Lung microvascular endothelial cell (primary cell): ENCODE data around the gene KRT83. TPM values are rescaled to one million over a fixed set of nuclear protein-coding genes. Genes with fewer than 3 reads are reported as not detected.
"Not testable (repeated sequence)": the region's sequence is repeated elsewhere in the genome, so short reads cannot be mapped to it uniquely, and the experiment has no call there.

Experiments
- DNase-seq, 2 donors: peaks; one replicate each; pipeline versions ENCODE4 v3.0.0 to v3.0.0-alpha.2; 2010; ENCODE audit warnings: low read depth in 2 of 2
- total RNA-seq: library from RNA; depleted of rRNA; stranded (reverse); fragments of >200 nt; gene quantifications from 2 replicates; pipeline ENCODE4 v1.2.1, GENCODE V29; 2014

Gene KRT83
- total RNA-seq, 1 donor from 2014 or later, result not detected

GRCh38 chr12:52353766-52354165 lies 32.6 kb upstream of the KRT83 start:
- no peak for DNase-seq

- DNase-seq, result no peak
Measured at GRCh38 chr12:52352951-52353350, 31.8 kb upstream of the KRT83 start.

GRCh38 chr12:52351196-52352059 lies 30.2 kb upstream of the KRT83 start:
- no peak for DNase-seq

GRCh38 chr12:52350786-52351185 lies 29.6 kb upstream of the KRT83 start:
- no peak for DNase-seq

GRCh38 chr12:52350021-52350620 lies 28.9 kb upstream of the KRT83 start:
- DNase-seq, result no peak

GRCh38 chr12:52349196-52349595 lies 28.0 kb upstream of the KRT83 start:
- DNase-seq, result no peak

- DNase-seq, result no peak
Measured at GRCh38 chr12:52347551-52348510, 26.6 kb upstream of the KRT83 start.

GRCh38 chr12:52347016-52347415 lies 25.8 kb upstream of the KRT83 start:
- no peak for DNase-seq

GRCh38 chr12:52346593-52346992 lies 25.4 kb upstream of the KRT83 start:
- DNase-seq, result no peak

- DNase-seq, result not testable (repeated sequence)
Measured at GRCh38 chr12:52345041-52345440, 23.8 kb upstream of the KRT83 start.

- no peak for DNase-seq
Measured at GRCh38 chr12:52344111-52344510, 22.9 kb upstream of the KRT83 start.

- DNase-seq, result no peak
Measured at GRCh38 chr12:52343550-52343949, 22.4 kb upstream of the KRT83 start.

- no peak for DNase-seq
Measured at GRCh38 chr12:52342781-52343490, 21.7 kb upstream of the KRT83 start.

- DNase-seq, result no peak
Measured at GRCh38 chr12:52341066-52341580, 19.9 kb upstream of the KRT83 start.

GRCh38 chr12:52338241-52338960 lies 17.2 kb upstream of the KRT83 start:
- no peak for DNase-seq

- no peak for DNase-seq
Measured at GRCh38 chr12:52337054-52337453, 15.9 kb upstream of the KRT83 start.

- no peak for DNase-seq
Measured at GRCh38 chr12:52336641-52337040, 15.4 kb upstream of the KRT83 start.

- DNase-seq, result peak in 1 of 2 donors; percentile 18
Measured at GRCh38 chr12:52335598-52336262, 14.5 kb upstream of the KRT83 start.

GRCh38 chr12:52334185-52334584 lies 13.0 kb upstream of the KRT83 start:
- DNase-seq, result no peak

- DNase-seq, result no peak
Measured at GRCh38 chr12:52333321-52333720, 12.1 kb upstream of the KRT83 start.
